Myocyte (in vitro differentiated cells): ENCODE results near the gene TCF3. TPM values are rescaled to one million over a fixed set of nuclear protein-coding genes. Genes with fewer than 3 reads are reported as not detected.
"Not testable (repeated sequence)": the region's sequence is repeated elsewhere in the genome, so short reads cannot be mapped to it uniquely, and the experiment has no call there.

Source experiments
- DNase-seq: peaks from one replicate; pipeline ENCODE4 v3.0.0-alpha.2; 2012; ENCODE audit warnings: low read depth
- total RNA-seq: library from RNA; depleted of rRNA; stranded (reverse); fragments of >200 nt; gene quantifications from 2 replicates; pipeline ENCODE4 v1.2.3, GENCODE V29; 2014

The TCF3 gene
- total RNA-seq, 1 donor from 2014 or later, result 124 TPM

DNA sequence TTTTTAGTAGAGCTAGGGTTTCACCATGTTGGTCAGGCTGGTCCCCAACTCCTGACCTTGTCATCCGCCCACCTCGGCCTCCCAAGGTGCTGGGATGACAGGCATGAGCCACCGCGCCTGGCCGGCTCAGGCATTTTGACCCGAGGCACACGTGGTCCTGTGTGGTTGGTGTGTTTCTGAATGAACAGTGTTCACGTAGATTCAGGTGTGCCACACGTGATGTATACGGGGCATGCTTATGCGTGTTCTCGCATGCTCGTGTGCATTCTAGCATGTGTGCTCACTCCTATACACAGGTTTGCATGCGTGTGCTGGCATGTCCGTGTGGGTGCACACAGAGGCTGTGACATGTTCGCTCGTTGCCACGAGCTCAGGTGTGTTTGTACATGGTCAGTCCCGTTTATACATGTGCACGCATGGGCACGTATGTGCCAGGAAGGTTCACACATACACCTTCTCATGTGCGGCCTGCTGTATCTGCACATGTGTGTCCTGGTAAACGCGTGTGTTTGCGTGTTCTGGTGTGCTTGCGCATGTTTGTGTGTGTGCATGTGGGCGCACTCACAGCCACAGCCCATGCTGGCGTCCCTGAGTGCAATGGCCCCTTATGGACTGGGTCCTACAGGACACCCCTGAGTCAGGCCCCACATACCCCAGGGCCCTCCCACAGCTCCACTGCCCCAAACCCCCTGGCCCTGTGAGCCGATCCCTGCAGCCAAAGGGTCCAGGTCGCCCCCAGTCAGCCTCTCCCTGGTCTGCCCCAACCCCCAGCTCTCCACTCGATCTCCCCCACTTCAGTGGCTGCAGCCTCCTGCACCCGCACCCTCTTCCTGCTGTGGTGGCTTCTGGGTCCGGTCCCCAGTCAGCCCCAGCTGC is 20.6 kb upstream of the TCF3 start:
- DNase-seq, result no peak

DNA sequence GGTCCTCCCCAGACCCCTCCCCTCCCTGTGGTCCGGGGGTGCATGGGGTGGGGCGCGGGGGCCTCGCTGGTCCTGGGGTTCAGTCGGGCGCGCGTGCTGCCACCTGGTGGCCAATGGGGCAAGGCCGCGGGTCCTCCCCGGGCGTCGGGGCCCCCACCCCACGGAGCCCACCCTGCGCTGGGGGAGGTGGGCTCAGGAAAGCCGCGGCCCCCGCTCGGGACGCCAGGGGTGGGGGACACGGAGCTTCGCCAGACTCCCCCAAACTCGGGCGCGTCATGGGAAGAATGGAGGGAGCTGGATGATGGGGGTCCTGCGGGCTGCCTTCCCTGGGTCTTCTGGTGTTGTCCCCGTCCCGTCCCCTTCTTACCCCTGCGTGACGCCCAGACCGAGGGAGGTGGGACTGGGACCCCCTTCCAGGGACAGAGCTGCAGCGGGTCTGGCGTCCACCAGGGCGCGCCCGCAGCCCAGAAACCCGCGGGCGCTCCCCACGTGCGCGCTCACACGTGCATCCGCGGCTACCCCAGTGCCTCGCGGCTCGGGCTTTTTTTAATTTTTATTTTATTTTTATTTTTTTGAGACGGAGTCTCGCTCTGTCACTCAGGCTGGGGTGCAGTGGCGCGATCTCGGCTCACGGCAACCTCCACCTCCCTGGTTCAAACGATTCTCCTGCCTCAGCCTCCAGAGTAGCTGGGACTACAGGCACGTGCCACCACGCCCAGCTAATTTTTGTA is 19.8 kb upstream of the TCF3 start:
- DNase-seq, result no peak

DNA sequence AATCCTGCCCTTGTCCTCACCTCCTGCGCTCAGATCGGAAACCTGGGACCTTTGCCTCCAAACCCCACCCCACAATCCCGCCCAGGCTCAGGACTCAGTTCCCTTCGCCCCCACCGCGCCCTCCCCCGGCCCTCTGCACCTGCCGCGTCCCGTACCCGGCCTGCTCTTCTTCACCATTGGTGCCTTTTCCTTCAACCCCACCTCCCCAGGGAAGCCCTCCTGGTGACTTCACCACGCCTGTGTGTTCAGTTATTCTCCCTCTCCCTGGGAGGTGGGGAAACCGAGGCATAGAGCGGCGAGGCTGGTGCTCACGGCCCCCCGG is 19.3 kb upstream of the TCF3 start:
- DNase-seq, result no peak

DNA sequence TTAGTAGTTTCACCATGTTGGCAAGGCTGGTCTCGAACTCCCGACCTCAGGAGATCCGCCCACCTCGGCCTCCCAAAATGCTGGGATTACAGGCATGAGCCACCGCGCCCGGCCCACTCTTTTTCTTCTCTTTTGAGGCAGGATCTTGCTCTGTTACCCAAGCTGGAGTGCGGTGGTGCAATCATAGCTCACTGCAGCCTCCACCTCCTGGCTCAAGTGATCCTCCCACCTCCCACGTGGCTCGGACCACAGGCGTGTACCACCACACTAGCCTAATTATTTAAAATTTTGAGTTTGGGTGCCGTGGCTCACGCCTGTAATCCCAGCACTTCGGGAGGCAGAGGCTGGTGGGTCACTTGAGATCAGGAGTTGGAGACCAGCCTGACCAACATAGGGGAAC is 18.3 kb upstream of the TCF3 start:
- DNase-seq, result not testable (repeated sequence)

DNA sequence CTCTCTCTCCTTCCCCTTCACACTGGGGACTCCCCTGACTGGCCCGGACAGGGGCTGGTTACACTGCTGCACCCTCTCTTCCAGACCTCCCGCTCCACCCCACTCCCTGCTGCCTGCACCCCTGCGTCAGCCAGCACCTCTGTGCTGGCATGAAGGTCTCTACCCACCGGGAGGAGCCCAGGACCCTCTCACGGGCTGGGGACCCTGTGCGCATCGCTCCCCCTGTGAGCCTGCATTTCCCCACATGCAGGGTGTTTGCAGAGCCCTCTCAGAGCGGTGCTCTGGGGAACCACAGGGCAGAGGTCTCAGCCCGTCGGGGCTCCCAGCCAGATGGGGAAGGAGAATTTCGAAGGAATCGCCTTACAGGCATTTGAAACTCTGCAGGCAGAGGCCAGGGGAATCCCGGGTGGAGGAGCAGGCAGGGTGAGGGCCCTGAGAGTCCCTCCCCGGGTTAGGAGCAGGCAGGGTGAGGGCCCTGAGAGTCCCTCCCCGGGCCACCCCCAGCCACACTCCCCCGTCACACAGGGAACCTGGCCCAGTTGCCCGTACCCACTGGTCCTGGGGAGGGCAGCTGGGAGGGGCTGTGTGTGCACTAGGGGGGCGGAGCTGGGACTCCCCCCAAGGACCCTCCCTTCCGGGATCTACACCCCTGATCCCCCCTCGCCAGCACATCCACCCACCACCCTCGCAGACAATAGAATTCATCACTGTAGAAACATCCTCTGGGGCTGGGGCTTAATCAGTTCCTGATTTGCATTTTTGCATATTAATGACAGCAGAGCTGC is 16.3 kb upstream of the TCF3 start:
- DNase-seq, result peak; percentile 67

DNA sequence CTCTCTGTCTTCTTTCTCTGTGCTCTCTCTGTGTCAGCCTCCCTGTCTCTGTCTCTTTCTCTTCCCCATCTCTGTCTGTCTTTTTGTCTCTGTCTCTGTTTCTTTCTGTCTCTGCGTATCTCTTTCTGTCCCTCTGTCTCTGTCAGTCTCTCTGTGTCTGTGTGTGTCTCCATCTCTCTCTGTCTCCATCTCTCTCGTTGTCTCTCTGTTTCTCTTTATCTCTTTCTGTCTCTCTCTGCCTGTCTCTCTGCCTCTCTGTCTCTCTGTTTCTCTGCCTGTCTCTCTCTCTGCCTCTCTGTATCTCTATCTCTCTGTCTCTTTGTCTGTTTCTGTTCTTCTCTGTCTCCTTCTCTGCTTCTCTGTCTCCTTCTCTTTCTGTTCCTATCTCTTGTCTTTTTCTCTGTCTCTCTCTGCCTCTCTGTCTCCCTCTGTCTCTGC is 15.7 kb upstream of the TCF3 start:
- no peak for DNase-seq

DNA sequence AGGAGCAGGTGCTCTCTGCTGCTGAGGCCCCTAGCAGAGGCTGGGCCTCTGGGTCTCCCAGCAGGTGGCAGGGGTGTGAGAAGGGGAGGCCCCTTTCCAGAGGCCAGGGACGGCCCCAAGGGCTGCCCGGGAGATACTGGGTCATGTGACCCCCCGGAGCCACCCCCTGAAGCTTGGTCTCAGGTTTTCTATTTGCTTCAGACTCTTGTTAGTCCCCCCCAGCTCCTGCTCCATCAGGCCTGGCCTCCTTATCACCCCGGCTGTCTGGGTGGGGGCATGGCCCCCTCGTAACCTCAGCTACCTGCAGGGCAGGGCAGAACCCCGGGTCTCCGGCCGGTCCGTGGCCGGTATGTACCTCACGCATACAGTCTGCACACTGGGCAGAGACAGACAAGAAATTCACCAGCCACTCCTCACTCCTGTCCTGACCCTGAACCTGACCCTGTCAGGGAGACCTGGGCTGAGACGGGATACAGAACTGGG is 13.2 kb upstream of the TCF3 start:
- DNase-seq, result no peak

DNA sequence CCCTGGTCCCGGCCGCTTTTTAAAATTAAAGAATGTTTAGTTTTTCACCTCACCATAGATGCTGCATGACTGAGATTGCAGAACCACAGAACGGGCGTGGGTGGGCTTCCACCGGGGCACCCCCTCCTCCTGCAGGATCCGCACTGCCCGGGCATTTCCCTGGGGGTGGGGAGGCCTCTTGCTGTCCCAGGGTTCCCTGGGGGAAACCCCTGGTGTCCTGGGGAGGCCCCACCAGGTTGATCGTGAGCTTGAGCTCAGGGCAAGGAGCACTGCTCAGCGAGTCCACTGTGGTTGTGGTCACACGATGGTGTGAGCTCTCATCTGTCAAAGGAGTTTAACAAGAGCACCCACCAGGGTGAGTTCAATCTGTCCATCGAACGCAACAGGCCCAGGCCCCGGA is 11.4 kb upstream of the TCF3 start:
- no peak for DNase-seq

DNA sequence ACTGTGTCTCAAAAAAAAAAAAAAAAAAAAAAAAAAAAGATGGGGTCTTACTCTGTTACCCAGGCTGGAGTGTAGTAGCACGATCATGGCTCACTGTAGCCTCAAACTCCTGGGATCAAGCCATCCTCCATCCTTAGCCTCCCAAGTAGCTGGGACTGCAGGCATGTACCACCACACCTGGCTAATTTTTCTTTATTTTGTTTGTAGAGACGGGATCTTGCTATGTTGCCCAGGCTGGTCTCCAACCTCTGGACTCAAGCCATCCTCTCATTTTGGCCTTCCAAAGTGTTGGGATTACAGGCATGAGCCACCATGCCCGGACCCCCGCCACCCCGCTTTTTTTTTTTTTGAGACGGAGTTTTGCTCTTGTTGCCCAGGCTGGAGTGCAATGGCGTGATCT is 10.8 kb upstream of the TCF3 start:
- not testable (repeated sequence) for DNase-seq

DNA sequence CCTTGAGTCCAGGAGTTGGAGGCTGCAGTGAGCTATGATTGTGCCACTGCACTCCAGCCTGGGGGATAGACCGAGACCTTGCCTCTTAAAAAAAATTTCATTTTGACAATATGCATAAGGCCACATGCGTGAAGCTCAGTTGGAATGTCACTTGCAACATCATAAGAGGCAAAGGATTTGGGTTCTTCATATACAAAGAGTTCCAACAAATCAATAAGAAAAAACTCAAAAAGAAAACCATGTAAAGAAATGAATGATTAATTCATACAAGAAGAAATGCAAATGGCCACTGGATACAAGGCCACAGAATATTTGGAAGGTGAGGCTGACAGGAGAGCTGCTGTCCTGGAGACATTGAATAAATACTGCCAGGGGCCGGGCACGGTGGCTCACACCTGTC is 9.6 kb upstream of the TCF3 start:
- DNase-seq, result no peak

DNA sequence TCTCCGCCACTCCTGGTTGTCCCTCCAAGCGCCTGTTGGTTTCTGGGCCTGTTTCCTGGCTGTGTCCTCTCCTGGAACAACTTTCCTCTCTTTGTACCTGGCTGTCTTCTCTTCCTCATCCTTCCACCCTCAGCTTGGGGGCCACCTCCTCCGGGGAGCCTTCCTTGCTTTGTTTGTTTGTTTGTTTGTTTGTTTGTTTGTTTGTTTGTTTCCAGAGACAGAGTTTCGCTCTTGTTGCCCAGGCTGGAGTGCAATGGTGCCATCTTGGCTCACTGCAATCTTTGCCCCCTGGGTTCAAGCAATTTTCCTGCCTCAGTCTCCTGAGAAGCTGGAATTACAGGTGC is 6.6 kb upstream of the TCF3 start:
- no peak for DNase-seq

DNA sequence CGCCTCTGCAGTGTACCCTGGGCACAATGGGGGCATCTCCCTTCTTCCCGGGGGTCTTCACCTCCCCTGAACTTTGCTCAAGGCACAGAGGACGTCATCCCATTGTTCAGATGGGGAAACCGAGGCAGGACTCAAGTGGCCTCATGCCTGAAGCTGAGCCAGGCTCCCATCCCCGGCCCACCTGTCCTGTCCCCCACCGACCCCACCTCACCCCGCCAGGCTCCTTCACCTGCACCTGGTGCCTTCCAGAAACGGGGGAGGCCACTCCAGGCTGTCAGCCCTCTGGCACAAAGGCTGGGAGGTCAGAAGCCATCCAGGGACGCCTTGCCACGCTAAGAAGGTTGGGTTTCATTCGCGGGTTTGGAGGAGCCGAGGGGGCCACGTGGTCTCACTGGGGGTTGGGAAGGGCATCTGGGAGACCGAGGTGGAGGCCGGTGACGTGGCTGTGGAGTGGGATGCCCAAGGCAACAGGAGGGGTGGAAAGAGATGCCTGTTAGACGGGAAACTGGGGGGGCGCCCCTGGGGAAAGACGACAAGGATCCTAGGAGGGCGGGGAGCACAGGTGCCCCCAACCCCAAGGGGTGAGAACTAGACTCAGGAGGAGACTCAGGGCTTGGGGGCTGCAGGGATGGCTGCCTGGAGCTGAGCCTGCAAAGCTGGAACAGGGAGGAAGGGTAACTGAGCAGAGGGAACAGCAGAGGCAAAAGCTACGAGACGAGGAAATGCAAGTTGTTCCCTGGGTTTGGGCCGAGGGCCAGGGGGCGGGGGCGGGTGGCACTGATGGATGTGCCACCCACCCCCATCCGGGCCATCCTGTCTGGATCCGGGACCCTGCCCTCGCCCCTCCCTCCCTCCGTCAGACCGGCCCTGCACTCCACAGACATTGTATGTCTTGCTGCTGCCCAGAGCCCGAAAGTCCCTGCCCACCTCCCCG is 6.0 kb upstream of the TCF3 start:
- no peak for DNase-seq

DNA sequence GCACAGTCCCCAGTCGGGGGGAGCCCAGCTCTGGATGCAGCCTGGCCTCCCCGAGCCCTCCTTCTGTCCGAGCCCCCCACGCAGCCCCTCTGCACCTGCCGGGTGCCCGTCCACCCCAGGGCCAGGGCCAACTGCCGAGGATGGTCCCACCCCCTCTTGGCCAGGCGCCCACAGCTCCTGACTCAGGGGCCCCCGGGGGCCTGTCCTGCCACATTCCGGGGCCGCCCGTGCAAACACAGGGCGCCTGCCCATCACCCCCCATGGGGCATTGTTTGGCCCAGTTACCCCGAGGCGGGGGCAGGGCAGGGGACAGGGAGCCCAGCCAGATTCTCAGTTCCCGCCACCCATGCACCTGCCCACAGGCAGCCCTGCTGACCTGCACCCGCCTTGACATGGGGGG is 5.3 kb upstream of the TCF3 start:
- DNase-seq, result no peak

DNA sequence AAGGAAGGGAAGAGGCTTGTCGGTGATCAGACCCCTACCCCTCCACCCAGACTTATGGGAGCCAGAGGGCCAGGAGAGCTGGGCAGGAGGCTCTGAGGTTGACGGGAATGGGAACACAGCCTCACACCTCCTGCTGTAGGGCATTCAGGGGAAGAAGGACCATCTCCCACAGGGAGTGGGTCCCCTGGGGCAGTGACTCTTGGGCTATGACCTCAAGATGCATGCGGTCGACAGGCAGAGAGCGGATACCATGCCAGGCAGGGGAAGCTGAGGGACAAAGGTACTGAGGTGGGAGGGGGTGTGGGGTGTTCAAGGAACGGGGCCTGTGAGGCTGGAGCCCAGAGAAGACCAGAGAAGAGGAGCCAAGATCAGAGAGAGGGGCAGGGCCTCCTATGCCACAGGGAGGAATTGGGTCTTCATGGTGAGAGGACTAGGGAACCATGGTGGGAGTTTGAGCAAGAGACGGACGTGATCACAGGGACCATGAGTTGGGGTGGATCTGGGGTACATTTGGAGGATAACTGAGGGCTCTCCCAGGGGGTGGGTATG is 4.6 kb upstream of the TCF3 start:
- no peak for DNase-seq

DNA sequence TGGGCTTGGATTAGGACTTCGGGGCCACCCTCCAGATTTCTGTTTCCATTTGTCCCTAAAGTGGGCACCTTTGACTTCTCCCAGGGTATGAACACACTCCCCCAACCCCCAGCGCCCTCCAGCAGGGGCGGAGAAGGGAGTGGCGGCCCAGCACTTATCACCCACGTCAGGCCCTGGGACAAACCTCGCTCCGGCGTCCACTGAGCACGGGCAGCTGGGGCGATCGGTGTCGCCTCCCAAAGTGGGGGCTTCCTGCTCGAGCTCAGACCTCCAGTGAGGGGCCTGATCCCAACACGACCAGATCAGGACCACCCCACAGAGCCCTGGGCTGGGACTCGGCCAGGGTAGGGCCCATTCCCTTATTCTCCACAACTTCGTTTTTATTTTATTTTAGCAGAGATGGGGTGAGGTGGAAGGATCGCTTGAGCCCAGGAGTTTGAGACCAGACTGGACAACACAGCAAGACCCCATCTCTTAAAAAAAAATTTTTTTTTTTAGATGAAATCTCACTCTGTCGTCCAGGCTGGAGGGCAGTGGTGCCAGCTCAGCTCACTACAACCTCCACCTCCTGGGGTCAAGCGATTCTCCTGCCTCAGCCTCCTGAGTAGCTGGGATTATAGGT is 3.7 kb upstream of the TCF3 start:
- no peak for DNase-seq

DNA sequence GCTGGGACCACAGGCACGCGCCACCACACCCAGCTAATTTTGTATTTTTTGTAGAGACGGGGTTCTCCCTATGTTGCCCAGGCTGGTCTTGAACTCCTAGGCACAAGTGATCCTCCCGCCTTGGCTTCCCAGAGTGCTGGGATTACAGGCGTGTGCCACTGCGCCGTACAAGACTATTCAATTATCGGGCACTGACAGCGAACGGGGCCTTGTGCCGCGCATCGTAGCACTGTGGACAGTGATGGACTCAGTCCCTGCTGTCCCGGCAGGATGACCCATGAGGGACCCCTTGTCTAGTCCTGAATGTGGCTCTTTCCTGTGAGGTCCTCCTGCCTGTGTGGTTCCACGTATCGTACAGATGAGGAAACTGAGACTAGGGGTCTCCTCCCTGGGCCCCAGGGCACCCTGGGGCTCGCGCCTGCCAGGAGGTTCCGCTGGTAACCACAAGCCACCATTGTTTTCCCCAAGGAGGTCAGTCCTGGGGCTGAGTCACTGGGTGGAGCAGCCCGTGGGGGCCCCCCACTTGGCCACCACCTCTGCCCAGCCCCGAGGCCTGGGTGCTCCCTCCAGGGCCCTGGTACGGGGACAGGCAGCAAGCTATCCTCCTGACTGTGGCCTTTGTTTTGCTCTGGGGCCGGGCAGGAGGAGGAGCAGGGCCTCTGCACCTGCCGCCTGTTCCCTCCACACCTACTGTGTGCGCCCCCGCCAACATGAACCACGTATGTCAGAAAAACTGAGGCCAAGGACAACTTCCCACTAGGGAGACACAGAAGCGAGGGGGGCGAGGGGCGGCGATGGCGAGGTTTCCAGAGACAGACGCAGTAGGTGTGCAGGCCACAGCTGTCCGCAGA is 2.9 kb upstream of the TCF3 start:
- no peak for DNase-seq

DNA sequence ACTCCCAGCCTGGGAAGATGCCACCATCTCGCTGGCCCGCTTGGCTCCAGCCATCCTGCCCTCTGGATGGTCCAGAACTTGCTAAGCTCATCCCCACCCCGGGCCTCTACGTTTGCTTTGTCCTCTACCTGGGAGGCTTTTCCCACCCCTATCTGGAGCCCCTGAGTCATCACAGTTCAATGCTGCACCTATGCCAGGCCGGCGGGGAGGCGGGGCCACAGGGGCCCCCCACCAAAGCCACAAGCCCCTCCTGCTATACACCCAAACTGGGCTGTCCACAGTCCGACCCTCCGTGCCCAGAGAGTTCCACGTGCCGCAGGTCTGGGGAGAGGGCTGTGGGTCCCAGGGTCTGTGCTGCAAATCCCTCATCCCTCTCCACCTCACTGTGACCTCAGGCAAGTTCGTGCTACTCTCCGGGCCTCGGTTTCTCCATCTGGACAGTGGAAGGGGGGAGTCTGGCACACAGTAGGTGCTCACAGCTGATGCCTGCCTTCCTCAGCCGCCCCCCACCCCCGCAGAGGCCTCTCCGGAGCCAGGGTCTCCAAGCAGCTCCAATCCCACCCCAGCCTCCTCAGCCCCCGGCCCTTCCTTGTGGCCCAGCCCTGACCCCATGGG is 1.9 kb upstream of the TCF3 start:
- DNase-seq, result no peak

DNA sequence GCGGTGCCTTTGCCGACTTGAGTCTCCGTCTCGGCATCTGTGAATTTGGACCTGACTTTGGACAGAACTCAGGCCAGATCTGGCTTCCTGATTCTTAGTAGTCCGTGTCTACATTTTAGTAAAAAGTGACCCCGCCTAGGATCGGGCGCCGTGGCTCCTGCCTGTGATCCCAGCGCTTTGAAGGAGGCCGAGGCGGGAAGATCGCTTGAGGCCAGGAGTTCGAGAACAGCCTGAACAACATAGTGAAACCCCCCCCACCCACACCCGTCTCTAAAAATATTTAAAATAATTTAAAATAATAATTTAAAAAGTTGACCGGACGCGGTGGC is 849 bp upstream of the TCF3 start:
- no peak for DNase-seq
